GM23338 (cell line): ENCODE results near the gene SCFD2. TPM values are rescaled to one million over a fixed set of nuclear protein-coding genes. Genes with fewer than 3 reads are reported as not detected.

ENCODE experiments used
- CREB1 ChIP-seq: fragments of 250-450 bp; sonication (Bioruptor Pico); IDR thresholded peaks from 2 replicates; pipeline ENCODE4 v1.5.0; 2020; ENCODE audit warnings: low read depth, mild to moderate bottlenecking, moderate library complexity
- ETS1 ChIP-seq: IDR thresholded peaks from 2 replicates; pipeline ENCODE4 v1.6.1; 2016; ENCODE audit warnings: antibody characterized with exemption
- EZH2phosphoT487 ChIP-seq: fragments of 200-600 bp; sonication (generic); IDR thresholded peaks from one replicate; pipeline ENCODE4 v1.8.1; 2018; ENCODE audit warnings: antibody characterized with exemption; ENCODE audit not compliant: unreplicated experiment
- JUNB ChIP-seq: IDR thresholded peaks from one replicate; pipeline ENCODE4 v1.6.1; 2016; ENCODE audit warnings: antibody characterized with exemption; ENCODE audit not compliant: unreplicated experiment
- polyA plus RNA-seq: library from polyadenylated mRNA; unstranded; fragments of >200 nt; fragmentation: Nextera tagmentation; extraction: Ambion mirVana; gene quantifications from 2 replicates; pipeline ENCODE4 v1.2.1, GENCODE V29; 2016
- total RNA-seq: library from RNA; depleted of rRNA; stranded (reverse); fragments of >200 nt; shearing (Covaris generic); gene quantifications from 2 replicates; pipeline ENCODE4 v1.2.3, GENCODE V29; 2014
- TF ChIP-seq, protein P1 (sequence below): fragments of 250-450 bp; sonication (Bioruptor Pico); IDR thresholded peaks from 2 replicates; pipeline ENCODE4 v1.5.0; 2020; ENCODE audit warnings: mild to moderate bottlenecking, moderate library complexity
- TF ChIP-seq, protein P2 (sequence below), 2 experiments: fragments of 200-600 bp in 1 of 2; sonication (generic) in 1 of 2; conservative IDR thresholded peaks; 2 replicates each; pipeline versions ENCODE4 v1.5.1 to v1.6.1; 2016 to 2017; ENCODE audit warnings: antibody characterized with exemption in 2 of 2, low read depth in 2 of 2, mild to moderate bottlenecking in 2 of 2, moderate library complexity in 1 of 2
- TF ChIP-seq, protein P3 (sequence below): IDR thresholded peaks from one replicate; pipeline ENCODE4 v1.6.1; 2018; ENCODE audit warnings: antibody characterized with exemption; ENCODE audit not compliant: unreplicated experiment

Gene SCFD2
- total and polyA plus RNA-seq, 2 experiments from 2014 or later: 5.7 to 17.5 TPM

DNA sequence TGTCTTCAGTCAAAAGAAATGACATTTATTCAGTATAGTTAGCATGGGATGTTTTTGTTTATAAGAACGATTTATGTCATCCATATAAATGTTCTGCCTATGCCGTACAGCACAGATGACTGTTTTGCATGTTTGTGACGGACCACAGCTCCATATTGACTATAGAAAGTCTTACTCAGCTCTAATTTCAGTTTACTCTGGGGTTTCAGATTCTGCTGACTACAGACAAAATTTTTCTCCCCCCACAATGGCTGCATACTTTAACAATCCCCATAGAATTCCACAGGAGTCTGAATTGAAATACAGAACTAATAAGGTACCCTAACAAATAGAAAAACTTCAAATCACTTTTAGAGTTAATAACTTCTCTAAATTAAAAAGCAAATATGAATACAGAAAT is 191.0 kb downstream of the SCFD2 start (continued):
- TF ChIP-seq, protein P1, sequence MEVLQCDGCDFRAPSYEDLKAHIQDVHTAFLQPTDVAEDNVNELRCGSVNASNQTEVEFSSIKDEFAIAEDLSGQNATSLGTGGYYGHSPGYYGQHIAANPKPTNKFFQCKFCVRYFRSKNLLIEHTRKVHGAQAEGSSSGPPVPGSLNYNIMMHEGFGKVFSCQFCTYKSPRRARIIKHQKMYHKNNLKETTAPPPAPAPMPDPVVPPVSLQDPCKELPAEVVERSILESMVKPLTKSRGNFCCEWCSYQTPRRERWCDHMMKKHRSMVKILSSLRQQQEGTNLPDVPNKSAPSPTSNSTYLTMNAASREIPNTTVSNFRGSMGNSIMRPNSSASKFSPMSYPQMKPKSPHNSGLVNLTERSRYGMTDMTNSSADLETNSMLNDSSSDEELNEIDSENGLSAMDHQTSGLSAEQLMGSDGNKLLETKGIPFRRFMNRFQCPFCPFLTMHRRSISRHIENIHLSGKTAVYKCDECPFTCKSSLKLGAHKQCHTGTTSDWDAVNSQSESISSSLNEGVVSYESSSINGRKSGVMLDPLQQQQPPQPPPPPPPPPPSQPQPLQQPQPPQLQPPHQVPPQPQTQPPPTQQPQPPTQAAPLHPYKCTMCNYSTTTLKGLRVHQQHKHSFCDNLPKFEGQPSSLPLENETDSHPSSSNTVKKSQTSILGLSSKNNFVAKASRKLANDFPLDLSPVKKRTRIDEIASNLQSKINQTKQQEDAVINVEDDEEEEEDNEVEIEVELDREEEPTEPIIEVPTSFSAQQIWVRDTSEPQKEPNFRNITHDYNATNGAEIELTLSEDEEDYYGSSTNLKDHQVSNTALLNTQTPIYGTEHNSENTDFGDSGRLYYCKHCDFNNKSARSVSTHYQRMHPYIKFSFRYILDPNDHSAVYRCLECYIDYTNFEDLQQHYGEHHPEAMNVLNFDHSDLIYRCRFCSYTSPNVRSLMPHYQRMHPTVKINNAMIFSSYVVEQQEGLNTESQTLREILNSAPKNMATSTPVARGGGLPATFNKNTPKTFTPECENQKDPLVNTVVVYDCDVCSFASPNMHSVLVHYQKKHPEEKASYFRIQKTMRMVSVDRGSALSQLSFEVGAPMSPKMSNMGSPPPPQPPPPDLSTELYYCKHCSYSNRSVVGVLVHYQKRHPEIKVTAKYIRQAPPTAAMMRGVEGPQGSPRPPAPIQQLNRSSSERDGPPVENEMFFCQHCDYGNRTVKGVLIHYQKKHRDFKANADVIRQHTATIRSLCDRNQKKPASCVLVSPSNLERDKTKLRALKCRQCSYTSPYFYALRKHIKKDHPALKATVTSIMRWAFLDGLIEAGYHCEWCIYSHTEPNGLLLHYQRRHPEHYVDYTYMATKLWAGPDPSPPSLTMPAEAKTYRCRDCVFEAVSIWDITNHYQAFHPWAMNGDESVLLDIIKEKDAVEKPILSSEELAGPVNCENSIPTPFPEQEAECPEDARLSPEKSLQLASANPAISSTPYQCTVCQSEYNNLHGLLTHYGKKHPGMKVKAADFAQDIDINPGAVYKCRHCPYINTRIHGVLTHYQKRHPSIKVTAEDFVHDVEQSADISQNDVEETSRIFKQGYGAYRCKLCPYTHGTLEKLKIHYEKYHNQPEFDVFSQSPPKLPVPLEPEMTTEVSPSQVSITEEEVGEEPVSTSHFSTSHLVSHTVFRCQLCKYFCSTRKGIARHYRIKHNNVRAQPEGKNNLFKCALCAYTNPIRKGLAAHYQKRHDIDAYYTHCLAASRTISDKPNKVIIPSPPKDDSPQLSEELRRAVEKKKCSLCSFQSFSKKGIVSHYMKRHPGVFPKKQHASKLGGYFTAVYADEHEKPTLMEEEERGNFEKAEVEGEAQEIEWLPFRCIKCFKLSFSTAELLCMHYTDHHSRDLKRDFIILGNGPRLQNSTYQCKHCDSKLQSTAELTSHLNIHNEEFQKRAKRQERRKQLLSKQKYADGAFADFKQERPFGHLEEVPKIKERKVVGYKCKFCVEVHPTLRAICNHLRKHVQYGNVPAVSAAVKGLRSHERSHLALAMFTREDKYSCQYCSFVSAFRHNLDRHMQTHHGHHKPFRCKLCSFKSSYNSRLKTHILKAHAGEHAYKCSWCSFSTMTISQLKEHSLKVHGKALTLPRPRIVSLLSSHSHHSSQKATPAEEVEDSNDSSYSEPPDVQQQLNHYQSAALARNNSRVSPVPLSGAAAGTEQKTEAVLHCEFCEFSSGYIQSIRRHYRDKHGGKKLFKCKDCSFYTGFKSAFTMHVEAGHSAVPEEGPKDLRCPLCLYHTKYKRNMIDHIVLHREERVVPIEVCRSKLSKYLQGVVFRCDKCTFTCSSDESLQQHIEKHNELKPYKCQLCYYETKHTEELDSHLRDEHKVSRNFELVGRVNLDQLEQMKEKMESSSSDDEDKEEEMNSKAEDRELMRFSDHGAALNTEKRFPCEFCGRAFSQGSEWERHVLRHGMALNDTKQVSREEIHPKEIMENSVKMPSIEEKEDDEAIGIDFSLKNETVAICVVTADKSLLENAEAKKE (CRISPR knock-in tag): no peak
- TF ChIP-seq, protein P2, sequence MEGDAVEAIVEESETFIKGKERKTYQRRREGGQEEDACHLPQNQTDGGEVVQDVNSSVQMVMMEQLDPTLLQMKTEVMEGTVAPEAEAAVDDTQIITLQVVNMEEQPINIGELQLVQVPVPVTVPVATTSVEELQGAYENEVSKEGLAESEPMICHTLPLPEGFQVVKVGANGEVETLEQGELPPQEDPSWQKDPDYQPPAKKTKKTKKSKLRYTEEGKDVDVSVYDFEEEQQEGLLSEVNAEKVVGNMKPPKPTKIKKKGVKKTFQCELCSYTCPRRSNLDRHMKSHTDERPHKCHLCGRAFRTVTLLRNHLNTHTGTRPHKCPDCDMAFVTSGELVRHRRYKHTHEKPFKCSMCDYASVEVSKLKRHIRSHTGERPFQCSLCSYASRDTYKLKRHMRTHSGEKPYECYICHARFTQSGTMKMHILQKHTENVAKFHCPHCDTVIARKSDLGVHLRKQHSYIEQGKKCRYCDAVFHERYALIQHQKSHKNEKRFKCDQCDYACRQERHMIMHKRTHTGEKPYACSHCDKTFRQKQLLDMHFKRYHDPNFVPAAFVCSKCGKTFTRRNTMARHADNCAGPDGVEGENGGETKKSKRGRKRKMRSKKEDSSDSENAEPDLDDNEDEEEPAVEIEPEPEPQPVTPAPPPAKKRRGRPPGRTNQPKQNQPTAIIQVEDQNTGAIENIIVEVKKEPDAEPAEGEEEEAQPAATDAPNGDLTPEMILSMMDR (conservative IDR thresholded peaks at IDR 0.05; ENCODE audit: low read depth in 2 of 2): no peak
- TF ChIP-seq CREB1: no peak
- no peak for TF ChIP-seq EZH2phosphoT487
- TF ChIP-seq, protein P3, sequence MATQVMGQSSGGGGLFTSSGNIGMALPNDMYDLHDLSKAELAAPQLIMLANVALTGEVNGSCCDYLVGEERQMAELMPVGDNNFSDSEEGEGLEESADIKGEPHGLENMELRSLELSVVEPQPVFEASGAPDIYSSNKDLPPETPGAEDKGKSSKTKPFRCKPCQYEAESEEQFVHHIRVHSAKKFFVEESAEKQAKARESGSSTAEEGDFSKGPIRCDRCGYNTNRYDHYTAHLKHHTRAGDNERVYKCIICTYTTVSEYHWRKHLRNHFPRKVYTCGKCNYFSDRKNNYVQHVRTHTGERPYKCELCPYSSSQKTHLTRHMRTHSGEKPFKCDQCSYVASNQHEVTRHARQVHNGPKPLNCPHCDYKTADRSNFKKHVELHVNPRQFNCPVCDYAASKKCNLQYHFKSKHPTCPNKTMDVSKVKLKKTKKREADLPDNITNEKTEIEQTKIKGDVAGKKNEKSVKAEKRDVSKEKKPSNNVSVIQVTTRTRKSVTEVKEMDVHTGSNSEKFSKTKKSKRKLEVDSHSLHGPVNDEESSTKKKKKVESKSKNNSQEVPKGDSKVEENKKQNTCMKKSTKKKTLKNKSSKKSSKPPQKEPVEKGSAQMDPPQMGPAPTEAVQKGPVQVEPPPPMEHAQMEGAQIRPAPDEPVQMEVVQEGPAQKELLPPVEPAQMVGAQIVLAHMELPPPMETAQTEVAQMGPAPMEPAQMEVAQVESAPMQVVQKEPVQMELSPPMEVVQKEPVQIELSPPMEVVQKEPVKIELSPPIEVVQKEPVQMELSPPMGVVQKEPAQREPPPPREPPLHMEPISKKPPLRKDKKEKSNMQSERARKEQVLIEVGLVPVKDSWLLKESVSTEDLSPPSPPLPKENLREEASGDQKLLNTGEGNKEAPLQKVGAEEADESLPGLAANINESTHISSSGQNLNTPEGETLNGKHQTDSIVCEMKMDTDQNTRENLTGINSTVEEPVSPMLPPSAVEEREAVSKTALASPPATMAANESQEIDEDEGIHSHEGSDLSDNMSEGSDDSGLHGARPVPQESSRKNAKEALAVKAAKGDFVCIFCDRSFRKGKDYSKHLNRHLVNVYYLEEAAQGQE: no peak
- no peak for TF ChIP-seq JUNB
- TF ChIP-seq ETS1: no peak
